HPDE6-E6E7 (cell line): ENCODE measurements around the gene XXYLT1.

Experiments
- DNase-seq: peaks from one replicate; pipeline ENCODE4 v3.0.0; 2011; ENCODE audit warnings: missing footprints; ENCODE audit errors: extremely low spot score

The XXYLT1 gene

DNA sequence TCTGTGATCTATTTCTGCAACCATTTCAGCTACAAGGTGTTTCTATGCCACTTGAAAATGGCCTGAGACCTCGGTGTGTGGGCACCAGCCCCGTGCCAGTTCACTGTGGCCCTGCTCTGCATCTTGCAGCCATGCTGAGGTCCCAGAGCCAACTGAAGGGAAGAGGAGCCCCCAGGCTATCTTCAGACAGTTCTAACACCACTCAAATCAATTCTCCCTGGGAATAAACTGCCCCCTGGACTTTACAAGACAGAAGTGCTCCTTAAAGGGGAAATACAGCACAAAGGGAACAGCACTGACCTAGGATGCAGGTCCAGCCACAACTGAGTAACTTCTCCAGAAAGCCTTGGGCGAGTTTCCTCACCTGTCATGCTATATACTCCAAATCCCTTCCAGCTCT is 3.9 kb downstream of the XXYLT1 start:
- DNase-seq = no peak

DNA sequence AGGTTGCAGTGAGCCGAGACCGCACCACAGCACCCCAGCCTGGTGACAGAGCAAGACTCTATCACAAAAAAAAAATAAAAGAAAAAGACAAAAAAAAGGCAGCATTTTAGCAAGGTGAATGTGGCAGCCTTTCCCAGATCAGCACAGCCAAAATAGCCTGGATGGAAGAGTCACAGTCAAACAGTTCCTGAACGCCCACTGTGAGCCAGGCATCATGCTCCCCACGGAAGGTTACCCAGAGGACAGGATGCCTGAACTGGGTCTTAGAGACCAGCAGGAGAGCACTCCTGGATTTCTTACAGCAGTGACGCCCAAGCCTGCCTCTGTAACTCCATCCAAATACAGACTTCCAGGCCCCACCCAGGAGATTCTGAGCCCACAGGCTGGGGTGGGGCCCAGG is 4.5 kb downstream of the XXYLT1 start:
- DNase-seq = no peak

DNA sequence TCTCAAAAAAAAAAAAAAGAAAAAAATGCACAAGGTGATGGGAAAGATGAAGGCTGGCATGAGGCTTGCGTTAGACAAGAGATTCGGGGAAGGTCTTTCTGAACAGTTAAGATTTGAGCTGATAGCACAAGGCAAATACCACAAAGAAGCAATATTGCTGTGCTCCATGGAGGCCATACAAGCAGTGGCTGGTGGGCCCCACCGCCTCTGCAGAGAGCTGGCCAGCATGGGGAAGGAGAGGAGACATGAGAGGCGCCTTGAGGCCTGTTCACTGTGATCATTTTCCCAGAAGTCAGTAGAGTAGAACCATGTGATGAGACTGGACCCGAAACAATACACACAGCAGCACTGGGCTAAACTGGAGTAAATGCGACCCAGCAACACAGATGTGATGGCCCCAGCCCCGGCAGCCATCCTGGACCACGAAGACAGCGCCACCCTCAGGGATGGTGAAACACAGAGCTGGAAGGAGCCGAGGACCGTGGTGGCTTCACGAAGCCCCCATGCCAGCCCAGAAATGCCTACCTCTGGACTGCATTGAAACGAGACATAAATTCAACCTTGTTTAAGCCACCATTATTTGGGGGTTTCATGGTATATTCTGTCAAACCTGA is 5.5 kb downstream of the XXYLT1 start:
- DNase-seq = no peak

DNA sequence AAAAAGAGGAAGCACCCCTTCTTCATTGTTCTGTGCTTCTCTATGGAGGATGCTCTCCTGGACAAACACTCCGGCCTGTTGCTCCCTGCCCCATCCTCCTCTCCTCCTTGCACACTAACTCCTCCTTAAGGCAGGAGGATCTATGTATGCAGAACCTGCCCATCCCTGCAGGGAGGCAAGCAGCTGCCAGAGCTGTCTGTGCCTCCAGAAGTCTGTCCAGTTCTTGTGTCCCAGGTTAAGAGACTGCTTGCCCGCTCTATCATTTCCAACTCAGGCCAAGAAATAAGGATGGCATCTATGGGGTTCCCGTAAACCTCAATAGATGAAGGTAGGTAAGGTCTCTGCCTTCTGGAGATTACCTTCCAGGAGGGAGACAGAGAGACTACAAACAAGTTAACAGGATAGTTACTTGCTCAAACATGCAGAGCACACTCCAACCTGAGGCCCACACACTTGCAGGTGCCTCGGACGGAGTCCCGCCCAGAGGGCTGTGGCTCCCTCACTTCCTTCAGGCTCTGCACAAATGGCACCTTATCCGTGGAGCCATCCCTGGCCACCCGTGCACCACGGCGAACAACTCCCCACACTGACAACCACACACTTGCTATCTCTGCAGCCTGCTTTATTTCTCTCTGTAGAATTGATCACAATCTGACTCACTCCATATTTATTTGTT is 6.9 kb downstream of the XXYLT1 start:
- DNase-seq = no peak

DNA sequence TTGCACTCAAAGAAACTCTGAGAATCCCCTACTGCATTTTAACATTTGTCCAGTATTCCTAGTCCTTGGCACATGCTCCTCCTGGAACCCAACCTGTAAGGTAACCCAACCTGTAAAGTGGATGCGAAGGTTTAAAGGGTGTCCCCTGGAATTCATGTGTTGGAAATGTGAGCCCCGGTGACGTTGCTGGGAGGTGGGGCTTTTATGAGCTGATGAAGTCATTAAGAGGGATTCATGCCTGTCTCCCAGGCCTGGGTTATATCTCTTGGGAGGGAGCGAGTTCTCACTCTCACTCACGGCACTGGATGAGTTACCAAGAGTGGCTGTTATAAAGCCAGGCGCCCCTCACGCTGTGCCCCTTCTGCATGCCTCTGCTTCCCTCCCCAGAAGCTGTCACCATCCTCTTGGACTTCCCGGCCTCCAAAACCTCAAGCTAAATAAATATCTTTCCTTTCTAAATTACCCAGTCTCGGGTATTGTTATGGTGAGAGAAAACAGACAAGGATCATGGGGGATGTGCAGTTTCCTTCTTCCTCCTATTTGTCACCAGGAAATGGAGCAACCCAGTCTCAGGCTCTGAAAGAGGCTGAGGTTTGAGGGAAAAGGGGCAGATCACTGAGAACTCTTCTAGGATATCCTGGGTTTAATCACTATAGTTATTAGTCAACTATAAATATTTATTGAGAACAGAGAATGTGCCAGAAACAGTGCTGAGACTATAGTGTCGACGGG is 7.6 kb downstream of the XXYLT1 start:
- DNase-seq = no peak

DNA sequence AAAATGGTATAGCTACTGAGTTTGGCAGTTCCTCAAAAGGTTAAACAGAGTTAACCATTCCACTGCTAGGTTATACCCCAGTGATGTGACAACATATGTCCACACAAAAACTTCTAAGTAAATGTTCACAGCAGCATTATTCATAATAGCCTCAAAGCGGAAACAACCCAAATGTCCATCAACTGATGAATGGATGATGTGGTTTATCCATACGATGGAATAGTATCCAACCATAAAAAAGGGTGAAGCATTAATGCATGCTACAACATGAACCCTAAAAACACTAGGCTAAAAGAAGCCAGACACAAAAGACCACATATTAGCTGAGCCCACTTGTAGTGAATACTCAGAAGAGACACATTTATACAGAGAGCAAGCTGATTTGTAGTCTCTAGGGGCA is 9.0 kb downstream of the XXYLT1 start:
- DNase-seq = no peak

DNA sequence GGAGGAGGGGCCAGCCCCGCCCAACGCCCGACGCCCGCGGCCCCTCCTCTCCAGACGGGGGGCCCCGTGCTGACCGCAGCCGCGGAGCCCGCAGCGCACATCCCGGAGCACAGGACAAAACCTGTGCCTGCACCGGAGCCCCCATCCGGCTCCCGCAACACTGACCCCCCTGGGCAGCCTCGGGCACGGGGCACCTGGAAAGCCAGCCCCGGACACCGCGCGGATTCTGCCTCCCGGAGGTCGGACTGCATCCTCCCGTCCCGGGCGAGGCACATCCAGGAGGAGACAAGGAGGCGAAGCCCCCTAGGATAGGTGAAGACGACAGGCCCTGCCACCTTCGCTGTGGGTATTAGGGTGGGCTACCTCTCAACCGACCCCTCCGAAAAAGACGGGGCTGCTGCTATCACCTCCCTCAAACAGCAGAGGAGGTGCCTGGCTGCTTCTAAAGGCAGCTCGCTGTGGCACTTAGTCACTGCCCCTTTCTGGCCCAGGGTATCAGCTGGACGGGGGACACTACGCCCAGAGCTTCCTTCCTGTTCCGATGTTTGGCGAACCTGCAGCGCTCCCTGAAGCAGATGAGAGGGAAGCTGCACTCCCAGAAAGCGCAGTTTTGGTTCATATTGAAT is 10.6 kb downstream of the XXYLT1 start:
- DNase-seq = no peak

DNA sequence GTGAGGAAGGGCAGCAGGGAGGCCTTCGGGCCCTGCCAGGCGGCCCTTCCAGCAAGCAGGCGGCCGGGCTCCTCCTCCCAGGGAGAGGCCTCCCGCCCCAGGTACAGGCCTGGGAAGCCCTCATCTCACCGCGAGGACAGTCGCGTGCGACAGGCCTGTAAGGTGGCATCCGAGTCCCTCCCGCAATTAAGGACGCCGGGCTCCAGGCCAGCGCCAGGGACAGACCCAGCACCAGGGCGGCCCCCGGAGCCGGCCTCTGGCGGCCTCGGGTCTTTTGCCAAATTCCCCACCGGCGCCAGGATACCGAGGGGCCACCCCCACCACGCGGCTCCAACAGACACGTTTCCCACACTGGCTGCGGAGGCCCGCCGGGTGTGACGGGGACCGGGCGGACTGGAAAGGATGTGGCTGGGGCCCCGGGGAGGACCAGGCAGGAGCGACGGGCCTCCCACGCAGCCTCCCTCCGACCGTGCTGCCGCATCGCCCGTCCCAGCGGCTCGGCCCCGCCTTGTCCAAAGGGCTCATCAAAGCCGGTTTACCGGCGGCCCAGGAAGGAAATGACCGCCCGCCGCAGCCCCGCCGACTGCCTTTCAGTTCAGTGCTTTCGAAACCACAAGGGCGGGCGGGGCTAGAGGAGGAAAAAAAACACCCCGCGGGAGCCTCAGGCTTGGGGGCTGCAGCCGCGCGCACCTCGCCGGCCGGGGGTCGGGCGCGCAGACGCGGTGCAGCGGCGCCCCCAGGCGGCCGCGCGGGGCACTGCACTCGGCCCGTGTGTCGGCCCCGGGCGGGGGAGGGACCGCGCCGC is 11.3 kb downstream of the XXYLT1 start:
- peak; percentile 86 for DNase-seq

DNA sequence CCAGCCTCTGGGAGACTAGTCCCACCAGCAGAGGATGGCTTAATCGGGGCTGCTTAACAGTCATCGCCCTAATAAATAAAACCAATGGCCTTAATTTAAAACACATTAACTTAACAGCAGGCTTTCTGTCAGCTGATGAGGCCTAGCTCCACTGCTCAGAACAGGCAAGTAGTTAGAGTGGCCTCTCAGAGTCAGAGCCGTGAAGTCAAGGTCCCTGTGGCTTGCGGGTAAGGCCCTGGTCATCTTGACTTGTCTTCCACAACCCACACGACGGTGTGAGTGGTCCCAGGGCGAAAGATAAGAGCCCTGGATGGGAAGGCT is 11.8 kb downstream of the XXYLT1 start:
- no peak for DNase-seq

DNA sequence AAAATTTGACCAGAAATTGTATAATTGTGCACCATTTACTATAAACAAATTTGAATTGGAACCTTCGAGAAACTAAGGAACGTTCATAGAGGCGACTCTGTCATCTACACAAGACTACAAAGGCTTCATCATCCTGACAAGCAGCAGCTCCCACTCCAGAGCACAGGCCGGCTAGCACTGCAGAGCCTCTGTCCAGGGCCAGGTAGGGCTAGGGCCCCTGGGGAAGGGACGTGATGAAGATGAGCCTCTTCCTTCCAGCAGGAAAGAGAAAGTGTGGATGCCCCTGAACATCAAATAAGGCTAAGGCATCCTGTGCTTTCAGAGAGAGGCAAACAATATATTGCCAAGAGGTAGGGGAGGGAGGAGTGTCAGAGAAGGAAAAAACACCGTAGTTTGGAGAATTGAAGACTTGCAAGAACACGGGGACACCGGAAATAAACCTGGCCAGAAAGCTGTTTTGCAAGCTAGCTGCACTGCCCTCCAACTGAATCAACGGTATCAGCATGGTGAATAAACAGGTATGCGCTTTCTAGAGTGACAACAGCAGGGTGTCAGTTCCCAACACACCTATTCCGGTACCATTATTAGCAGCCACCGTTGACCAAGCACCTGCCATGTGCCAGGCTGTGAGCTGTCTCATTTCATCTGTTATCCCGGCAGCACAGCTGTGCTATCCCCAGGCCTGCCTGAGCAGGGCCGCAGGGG is 12.4 kb downstream of the XXYLT1 start:
- DNase-seq = no peak

DNA sequence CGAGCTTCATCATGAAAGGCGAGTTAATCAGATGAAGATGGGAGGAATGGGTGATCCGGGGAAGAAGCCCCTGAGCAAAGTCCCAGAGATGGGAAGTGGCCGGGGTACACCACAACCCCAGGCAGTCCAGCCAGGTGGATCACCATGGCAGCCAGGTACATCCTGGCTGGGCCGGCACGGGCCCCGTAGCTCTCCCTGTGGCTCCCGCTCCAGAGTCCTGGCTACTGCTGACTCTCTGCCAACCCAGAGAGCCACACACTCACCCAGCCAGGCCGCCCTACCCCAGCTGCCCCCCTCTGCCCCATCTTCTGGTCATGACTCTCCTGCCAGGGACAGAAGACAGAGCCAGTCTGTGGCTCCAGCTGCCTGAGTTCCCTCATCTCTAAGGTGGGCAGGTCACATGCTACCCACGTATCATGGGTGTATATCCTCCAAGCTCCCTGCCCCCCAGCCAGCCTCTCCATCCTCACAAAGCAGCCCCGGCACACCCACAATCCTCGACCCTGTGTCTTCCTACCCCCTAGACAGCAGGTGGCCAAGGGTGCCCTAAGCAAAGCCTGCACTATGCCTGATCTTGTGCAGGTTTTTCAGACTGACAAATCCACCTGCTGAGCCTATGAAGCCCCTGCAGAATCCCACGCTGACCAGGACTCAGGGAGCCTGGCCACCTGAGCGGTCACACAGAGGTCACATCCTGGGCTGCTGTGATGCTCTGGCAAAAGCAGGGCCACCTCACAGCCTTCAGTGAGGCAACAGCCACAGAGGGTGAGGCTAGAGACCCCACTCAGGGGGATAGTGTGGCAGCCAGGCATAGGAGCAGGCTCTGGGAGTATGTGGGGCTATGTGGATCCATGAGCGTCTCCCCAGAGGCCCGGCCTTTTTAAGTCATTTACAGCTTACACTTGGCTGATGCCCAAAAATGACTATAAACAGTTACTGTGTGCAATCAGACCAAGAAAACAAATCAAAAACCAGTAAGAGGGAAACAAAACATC is 13.2 kb downstream of the XXYLT1 start:
- no peak for DNase-seq

DNA sequence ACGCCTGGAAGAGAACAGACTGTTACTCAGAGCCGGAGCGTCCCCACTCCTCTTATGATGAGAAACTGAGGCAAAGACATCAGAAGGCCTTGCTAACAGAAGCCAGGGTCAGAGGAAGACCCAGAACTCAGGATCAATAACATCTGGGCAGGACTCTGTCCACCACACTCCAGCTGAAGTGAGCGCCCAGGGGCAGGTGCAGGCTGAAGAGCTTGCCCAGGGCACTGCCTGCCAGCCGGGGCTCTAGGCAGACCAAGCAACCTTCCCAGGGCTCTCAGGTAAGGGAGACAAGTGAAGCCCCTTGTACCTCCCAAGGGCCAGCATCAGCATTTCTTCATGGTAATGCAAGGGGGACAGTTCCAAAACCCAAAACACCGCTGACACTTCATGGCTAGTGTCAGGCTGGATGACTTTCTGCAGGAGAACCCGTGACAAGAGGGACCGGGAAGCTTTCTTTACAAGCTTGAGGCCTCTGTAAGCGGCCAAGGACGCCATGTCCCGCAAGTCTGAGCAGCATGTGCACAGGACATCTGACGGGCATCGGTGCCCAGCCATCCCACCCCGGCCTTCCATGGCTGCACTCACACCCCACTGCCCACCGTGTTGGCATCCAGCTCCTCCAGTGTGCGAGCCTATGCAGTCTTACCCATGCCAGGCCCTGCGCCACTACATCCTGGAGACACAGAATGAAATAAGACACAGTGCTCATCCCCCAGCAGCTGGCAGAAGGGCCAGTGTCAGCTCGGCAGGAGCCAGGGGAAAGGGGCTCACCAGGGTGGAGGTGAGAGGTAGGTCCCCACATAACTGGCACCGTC is 14.1 kb downstream of the XXYLT1 start:
- DNase-seq = no peak

DNA sequence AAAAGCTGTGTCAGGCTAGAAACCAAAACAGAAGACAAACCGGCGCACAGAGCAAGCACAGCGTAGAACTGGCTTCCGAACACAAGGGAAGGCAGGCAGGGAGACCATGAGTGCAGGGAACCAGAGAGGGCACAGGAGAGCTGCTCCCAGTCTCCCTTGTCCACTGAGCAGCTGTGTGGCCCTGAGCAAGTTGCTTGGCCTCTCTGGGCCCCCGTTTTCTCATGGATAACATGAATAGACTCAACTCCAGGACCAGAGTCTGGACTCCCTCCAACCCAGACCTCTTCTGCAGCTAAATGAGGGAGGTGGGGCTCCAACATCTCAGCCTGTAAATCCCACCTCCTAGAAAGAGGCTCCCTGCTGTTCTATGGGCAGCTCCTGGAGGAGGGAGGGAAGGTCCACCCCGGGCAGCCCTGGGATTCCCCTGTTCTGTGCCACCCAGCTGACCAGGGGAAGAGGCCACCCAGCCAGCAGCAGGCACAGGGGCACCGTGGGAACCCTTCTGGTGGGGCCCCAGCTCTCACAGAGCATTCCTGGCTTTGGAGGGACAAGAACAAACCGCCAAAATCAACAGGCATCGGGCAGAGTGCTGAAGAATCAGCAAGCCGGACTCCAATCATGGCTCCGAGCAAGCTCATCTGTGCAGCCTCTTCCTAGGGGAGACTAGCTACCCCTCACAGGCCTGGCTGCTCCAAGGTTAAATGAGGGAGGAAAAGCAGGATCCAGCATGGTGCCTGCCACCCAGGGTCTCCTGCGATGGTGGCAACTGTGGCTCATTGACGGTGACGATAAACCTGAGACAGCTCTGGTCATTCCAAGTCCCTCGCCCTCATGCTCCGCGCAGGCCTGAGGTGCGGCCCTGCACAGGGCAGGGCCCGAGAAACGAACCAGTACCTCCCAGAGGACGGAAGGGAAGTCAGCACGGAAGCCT is 15.1 kb downstream of the XXYLT1 start:
- DNase-seq = no peak

DNA sequence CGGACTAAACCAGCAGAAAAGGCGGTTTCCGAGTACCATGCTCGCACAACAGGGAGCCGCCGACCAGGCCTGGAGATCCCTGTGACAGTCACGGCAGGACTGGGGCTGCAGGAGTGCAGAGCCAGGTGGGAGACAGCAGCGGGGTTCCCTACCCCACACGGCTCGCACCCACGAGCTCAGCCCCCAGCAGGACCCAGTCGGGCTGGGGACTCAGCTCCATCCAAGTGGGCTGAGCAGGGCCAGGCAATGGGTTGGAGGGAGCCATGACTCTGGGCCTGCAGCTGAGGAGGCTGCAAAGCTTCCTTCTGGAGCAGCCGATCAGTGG is 15.8 kb downstream of the XXYLT1 start:
- DNase-seq = no peak

DNA sequence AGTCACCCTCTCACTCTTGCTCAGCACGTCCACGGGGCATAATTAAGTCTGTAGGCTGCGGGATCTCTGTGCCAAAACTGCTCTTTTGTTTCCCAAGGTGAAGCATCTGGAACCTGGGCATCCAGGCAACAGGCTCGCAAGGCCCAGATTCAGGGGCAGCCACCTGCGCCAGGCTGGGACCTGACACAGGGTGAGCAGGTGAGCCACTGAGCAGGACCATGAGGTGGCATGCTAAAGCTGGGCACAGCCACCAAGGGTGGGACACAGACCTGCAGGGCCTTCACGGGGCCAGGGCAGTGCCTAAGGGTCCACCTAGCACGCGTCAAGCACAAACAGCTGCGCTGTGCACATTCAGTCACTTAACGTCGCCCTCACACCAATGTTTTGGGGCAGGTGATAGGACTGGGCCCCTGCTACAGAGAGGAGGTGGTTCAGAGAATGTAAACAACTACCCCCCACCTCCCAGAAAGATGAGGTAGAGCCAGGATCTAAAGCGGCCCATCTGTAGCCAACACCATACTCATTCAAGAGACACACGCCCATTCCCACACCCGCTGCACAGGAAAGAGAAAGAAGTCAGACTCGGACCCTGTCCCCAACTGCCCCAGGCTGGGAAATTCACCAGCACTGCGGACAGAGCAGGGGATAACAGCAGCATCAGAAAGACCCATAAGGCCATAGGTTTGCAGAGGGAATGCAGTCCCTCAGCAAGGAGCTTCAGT is 16.3 kb downstream of the XXYLT1 start:
- no peak for DNase-seq

DNA sequence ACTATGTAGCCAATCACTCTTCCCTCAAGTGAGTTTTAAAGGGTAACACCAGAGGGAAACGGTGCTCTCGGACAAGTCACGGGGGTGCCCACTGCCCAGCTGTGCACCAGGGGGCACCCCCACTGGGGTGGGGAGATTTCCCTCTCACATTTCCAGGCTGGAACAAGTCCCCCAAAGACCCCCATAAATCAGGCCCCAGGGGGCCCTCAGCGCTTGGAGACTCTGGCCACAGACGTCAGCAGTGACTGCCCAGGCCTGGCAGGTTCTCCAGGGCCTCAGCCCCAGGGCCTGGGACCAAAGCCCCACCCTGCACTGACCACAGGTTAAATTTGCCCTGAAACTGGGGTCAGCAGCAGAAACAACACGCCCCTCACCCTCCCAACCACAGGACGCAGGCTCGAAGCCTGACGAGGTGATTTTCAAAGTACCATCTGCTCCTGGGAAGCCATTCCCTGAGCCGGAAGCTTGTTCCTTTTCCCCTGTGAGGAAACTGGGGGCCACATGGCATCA is 17.0 kb downstream of the XXYLT1 start:
- no peak for DNase-seq

DNA sequence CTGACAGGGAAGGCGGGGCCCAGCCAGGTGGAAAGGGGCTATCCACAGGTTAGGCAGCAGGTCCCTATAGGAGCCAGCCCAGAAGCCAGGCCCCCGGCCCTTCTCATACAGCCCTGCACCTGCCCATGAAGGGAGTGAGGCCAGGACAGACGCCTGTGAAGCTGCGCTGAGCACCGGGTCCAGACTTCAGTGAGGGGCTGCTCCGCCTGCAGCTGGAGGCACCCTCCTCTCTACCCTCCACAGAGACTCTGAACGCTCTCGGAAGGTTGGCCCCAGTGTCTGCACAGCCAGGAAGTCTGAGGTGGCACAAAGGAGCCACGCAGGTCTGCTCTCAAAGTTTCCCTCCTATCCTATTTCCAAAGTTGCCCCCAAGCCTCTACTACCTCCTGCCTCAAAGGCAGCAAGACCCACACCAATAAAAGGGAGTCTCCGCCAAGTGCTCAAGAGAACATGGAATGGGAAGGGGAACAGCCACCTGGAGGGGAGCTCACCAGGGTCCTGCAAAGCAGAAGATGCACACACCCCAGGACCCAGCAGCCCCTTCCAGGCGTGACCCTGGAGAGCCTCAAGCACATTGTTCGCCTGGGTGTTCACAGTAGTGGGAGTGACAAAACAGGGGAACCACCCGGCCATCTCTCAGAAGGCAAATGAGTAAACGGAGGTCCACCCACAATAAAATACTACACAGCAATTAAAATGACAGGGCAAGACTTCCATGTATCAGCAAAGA is 19.5 kb downstream of the XXYLT1 start:
- no peak for DNase-seq
